SK-N-MC (cell line): ENCODE data around the gene TGM1.

ENCODE experiments used
- EZH2 ChIP-seq: fragments of 200-600 bp; sonication (generic); IDR thresholded peaks from one replicate; pipeline ENCODE4 v1.6.1; 2017; ENCODE audit warnings: antibody characterized with exemption
- FOXP2 ChIP-seq: optimal IDR thresholded peaks from 2 replicates; pipeline ENCODE3; 2011; ENCODE audit warnings: mild to moderate bottlenecking, moderate library complexity; ENCODE audit not compliant: insufficient read depth; ENCODE audit errors: extremely low read length, control extremely low read depth
- POLR2AphosphoS5 ChIP-seq: IDR thresholded peaks from 2 replicates; pipeline ENCODE4 v1.6.1; 2012; ENCODE audit warnings: mild to moderate bottlenecking, low read depth, low read length, borderline replicate concordance

DNA sequence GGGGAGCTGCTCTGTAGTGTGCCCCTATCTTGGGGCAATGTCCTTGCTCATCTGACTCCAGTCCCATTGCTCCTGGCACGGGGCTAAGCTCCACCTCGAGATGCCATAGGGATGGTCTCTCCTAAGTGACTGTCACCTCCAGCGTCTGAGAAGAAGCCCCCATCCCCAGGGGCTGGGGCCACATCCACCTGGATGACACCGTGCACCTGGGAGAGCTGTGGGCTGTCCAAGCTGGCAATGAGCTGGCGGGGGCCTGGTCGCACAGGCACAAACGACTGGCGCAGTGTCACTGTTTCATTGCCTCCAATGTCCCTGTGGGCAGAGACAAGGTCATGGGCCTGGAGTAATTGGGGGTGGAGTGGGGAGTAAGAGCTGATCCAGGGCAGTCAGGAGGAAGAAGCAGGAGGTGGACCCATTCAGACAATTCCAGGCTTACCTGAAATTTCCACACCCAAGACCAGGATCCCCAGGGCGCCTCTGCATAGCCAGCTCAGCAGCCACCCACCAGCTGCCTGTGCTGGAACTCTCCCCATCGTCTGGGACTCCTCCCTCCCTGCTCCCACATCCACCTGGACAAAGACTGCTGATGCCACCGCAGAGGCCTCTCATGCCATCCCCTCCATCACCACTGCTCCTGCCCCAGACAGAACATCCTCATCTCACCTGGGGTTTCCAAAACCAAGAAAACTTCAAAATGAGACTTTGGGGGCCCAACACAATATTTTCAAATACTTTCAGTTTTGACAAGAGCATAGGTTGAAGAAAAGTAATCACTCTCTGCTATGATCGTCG is 13.6 kb downstream of the TGM1 start:
- TF ChIP-seq EZH2 (no peak), POLR2AphosphoS5 (no peak), FOXP2 (no peak)
